GM23338 (cell line): ENCODE data around the gene CXXC5. TPM values are rescaled to one million over a fixed set of nuclear protein-coding genes. Genes with fewer than 3 reads are reported as not detected.

Experiments
- ATAC-seq: fragments of 200-7000 bp; cut with Tn5 transposase; 3 replicates; pipeline ENCODE4 v1.9.1; 2020
- DNase-seq: peaks from one replicate; pipeline ENCODE4 v3.0.0-alpha.2; 2015; ENCODE audit warnings: low spot score
- H2AFZ ChIP-seq: fragments of 200-600 bp; sonication (generic); 2 replicates; pipeline ENCODE4 v1.8.0; 2016; ENCODE audit warnings: antibody characterized with exemption, mild to moderate bottlenecking, moderate library complexity
- H3F3A ChIP-seq: fragments of 200-600 bp; sonication (generic); replicated peaks from 2 replicates; pipeline ENCODE4 v1.8.0; 2017; ENCODE audit warnings: antibody characterized with exemption, mixed run types, low read depth
- H3K27ac ChIP-seq: fragments of 200-600 bp; sonication (generic); 2 replicates; pipeline ENCODE4 v1.6.1; 2016; ENCODE audit warnings: low read depth
- H3K27me3 ChIP-seq: fragments of 200-600 bp; sonication (generic); 2 replicates; pipeline ENCODE4 v1.8.0; 2016; ENCODE audit warnings: mild to moderate bottlenecking, mixed run types, moderate library complexity; ENCODE audit not compliant: insufficient read depth
- H3K36me3 ChIP-seq: fragments of 200-600 bp; sonication (generic); 2 replicates; pipeline ENCODE4 v1.8.0; 2016; ENCODE audit warnings: mild to moderate bottlenecking; ENCODE audit not compliant: insufficient read depth
- H3K4me1 ChIP-seq: fragments of 200-600 bp; sonication (generic); 2 replicates; pipeline ENCODE4 v1.8.0; 2016; ENCODE audit warnings: mild to moderate bottlenecking, moderate library complexity; ENCODE audit not compliant: insufficient read depth
- H3K4me2 ChIP-seq: fragments of 200-600 bp; sonication (generic); 2 replicates; pipeline ENCODE4 v1.7.1; 2017; ENCODE audit warnings: mixed run types
- H3K4me3 ChIP-seq: fragments of 200-600 bp; sonication (generic); 2 replicates; pipeline ENCODE4 v1.6.1; 2016; ENCODE audit warnings: mixed run types
- H3K79me2 ChIP-seq: fragments of 200-600 bp; sonication (generic); replicated peaks from 2 replicates; pipeline ENCODE4 v1.8.0; 2017; ENCODE audit warnings: mild to moderate bottlenecking; ENCODE audit not compliant: insufficient read depth
- H3K9me2 ChIP-seq: fragments of 200-600 bp; sonication (generic); 2 replicates; pipeline ENCODE4 v1.8.0; 2017; ENCODE audit not compliant: insufficient read depth
- H4K20me1 ChIP-seq: fragments of 200-600 bp; sonication (generic); replicated peaks from 2 replicates; pipeline ENCODE4 v1.8.0; 2017; ENCODE audit warnings: mild to moderate bottlenecking; ENCODE audit not compliant: insufficient read depth
- H3K27ac Mint-ChIP-seq: 2 replicates; pipeline ENCODE4 v1.8.0; 2020; ENCODE audit warnings: inconsistent platforms, mild to moderate bottlenecking, moderate library complexity, mixed read lengths
- H3K27me3 Mint-ChIP-seq: 3 replicates; pipeline ENCODE4 v1.8.0; 2022; ENCODE audit warnings: low read depth, mild to moderate bottlenecking, moderate library complexity, mixed read lengths, inconsistent platforms; ENCODE audit not compliant: insufficient read depth, poor library complexity
- H3K36me3 Mint-ChIP-seq: 3 replicates; pipeline ENCODE4 v1.8.0; 2021; ENCODE audit warnings: low read depth, mild to moderate bottlenecking, inconsistent platforms, moderate library complexity, mixed read lengths
- H3K4me1 Mint-ChIP-seq: 3 replicates; pipeline ENCODE4 v1.8.0; 2020; ENCODE audit warnings: mild to moderate bottlenecking, inconsistent platforms, mixed read lengths
- H3K4me3 Mint-ChIP-seq: 3 replicates; pipeline ENCODE4 v1.8.0; 2021; ENCODE audit warnings: moderate library complexity, mild to moderate bottlenecking, inconsistent platforms, mixed read lengths
- H3K9me3 Mint-ChIP-seq: 3 replicates; pipeline ENCODE4 v1.8.0; 2020; ENCODE audit warnings: moderate library complexity, mild to moderate bottlenecking, inconsistent platforms, mixed read lengths
- EZH2phosphoT487 ChIP-seq: fragments of 200-600 bp; sonication (generic); IDR thresholded peaks from one replicate; pipeline ENCODE4 v1.8.1; 2018; ENCODE audit warnings: antibody characterized with exemption; ENCODE audit not compliant: unreplicated experiment
- polyA plus RNA-seq: library from polyadenylated mRNA; unstranded; fragments of >200 nt; fragmentation: Nextera tagmentation; extraction: Ambion mirVana; gene quantifications from 2 replicates; pipeline ENCODE4 v1.2.1, GENCODE V29; 2016
- total RNA-seq: library from RNA; depleted of rRNA; stranded (reverse); fragments of >200 nt; shearing (Covaris generic); gene quantifications from 2 replicates; pipeline ENCODE4 v1.2.3, GENCODE V29; 2014
- TF ChIP-seq, protein P1 (sequence below): IDR thresholded peaks from one replicate; pipeline ENCODE4 v1.6.1; 2018; ENCODE audit warnings: antibody characterized with exemption; ENCODE audit not compliant: unreplicated experiment
- TF ChIP-seq, protein P2 (sequence below): fragments of 250-450 bp; sonication (Bioruptor Pico); IDR thresholded peaks from 2 replicates; pipeline ENCODE4 v1.5.0; 2020; ENCODE audit warnings: mild to moderate bottlenecking, moderate library complexity

Gene CXXC5
- total and polyA plus RNA-seq, 2 experiments from 2014 or later, result 63.3 to 111 TPM

DNA sequence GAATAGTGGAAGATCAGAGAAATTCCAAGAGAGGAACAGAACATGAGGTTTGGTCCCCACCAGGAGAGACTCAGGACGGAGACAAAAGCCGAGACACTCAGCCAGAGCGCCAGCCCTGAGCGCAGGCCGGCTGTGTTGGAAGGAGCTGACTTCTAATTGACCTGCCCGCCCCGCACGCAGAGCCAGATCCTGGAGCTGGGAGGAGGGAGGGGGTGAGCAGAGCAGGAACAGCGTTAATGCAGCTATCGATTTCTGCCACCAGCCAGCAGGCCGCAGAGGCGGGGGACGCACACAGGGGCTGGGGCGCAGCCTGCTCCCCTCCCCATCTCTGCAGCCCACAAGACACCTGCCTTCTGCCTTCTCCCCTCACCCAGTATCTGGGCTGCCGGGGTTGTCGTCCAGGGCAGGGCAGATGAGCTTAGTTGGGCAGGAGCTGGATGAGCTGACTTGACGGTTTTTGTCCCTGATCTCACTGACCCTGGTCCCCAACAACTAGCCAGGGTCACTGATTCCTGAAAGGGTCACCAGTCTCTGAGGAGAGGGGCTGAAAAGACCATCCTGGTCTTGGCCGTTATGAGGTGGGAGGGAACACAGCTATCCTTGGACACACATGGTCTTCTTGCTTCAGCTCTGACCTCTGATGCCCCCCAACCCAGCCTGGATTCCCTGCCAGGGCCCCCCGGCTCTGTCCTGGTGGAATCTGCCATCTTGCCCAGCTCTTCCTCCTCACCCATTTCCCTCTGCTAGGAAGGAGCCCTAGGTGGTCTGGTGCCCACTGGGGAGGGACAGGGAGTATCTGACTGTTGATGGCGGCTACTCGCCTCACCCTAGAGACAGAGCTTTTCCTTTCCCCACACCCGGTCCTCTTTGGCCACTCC lies 29.8 kb downstream of the CXXC5 start:
- Mint-ChIP-seq H3K36me3 (peaks cover 32% of the 10 kb centered on the region), H3K27me3 (peaks cover 24% of the 10 kb centered on the region), H3K9me3 (no peaks in the 10 kb centered on the region), H3K4me3 (no peak overlapping the region; the same call in 1 of the 3 replicates), H3K4me1 (peaks cover 54% of the 10 kb centered on the region), H3K27ac (no peak overlapping the region)
- Histone ChIP-seq H3K4me3 (no peak overlapping the region), H3F3A (0 out of 2 replicates have a peak, but pooled peaks cover 14% of the 10 kb centered on the region), H3K9me2 (no peaks in the 10 kb centered on the region), H3K27me3 (no peaks in the 10 kb centered on the region), H3K79me2 (peaks cover 50% of the 10 kb centered on the region), H3K36me3 (no peaks in the 10 kb centered on the region; the same call in 1 of the 2 replicates), H2AFZ (no peak overlapping the region), H3K4me1 (peaks cover 18% of the 10 kb centered on the region), H3K4me2 (no peak overlapping the region), H4K20me1 (peaks cover 51% of the 10 kb centered on the region), H3K27ac (no peak overlapping the region)
- DNase-seq, result peak; percentile 57
- TF ChIP-seq, protein P1, sequence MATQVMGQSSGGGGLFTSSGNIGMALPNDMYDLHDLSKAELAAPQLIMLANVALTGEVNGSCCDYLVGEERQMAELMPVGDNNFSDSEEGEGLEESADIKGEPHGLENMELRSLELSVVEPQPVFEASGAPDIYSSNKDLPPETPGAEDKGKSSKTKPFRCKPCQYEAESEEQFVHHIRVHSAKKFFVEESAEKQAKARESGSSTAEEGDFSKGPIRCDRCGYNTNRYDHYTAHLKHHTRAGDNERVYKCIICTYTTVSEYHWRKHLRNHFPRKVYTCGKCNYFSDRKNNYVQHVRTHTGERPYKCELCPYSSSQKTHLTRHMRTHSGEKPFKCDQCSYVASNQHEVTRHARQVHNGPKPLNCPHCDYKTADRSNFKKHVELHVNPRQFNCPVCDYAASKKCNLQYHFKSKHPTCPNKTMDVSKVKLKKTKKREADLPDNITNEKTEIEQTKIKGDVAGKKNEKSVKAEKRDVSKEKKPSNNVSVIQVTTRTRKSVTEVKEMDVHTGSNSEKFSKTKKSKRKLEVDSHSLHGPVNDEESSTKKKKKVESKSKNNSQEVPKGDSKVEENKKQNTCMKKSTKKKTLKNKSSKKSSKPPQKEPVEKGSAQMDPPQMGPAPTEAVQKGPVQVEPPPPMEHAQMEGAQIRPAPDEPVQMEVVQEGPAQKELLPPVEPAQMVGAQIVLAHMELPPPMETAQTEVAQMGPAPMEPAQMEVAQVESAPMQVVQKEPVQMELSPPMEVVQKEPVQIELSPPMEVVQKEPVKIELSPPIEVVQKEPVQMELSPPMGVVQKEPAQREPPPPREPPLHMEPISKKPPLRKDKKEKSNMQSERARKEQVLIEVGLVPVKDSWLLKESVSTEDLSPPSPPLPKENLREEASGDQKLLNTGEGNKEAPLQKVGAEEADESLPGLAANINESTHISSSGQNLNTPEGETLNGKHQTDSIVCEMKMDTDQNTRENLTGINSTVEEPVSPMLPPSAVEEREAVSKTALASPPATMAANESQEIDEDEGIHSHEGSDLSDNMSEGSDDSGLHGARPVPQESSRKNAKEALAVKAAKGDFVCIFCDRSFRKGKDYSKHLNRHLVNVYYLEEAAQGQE, result no peak
- TF ChIP-seq, protein P2, sequence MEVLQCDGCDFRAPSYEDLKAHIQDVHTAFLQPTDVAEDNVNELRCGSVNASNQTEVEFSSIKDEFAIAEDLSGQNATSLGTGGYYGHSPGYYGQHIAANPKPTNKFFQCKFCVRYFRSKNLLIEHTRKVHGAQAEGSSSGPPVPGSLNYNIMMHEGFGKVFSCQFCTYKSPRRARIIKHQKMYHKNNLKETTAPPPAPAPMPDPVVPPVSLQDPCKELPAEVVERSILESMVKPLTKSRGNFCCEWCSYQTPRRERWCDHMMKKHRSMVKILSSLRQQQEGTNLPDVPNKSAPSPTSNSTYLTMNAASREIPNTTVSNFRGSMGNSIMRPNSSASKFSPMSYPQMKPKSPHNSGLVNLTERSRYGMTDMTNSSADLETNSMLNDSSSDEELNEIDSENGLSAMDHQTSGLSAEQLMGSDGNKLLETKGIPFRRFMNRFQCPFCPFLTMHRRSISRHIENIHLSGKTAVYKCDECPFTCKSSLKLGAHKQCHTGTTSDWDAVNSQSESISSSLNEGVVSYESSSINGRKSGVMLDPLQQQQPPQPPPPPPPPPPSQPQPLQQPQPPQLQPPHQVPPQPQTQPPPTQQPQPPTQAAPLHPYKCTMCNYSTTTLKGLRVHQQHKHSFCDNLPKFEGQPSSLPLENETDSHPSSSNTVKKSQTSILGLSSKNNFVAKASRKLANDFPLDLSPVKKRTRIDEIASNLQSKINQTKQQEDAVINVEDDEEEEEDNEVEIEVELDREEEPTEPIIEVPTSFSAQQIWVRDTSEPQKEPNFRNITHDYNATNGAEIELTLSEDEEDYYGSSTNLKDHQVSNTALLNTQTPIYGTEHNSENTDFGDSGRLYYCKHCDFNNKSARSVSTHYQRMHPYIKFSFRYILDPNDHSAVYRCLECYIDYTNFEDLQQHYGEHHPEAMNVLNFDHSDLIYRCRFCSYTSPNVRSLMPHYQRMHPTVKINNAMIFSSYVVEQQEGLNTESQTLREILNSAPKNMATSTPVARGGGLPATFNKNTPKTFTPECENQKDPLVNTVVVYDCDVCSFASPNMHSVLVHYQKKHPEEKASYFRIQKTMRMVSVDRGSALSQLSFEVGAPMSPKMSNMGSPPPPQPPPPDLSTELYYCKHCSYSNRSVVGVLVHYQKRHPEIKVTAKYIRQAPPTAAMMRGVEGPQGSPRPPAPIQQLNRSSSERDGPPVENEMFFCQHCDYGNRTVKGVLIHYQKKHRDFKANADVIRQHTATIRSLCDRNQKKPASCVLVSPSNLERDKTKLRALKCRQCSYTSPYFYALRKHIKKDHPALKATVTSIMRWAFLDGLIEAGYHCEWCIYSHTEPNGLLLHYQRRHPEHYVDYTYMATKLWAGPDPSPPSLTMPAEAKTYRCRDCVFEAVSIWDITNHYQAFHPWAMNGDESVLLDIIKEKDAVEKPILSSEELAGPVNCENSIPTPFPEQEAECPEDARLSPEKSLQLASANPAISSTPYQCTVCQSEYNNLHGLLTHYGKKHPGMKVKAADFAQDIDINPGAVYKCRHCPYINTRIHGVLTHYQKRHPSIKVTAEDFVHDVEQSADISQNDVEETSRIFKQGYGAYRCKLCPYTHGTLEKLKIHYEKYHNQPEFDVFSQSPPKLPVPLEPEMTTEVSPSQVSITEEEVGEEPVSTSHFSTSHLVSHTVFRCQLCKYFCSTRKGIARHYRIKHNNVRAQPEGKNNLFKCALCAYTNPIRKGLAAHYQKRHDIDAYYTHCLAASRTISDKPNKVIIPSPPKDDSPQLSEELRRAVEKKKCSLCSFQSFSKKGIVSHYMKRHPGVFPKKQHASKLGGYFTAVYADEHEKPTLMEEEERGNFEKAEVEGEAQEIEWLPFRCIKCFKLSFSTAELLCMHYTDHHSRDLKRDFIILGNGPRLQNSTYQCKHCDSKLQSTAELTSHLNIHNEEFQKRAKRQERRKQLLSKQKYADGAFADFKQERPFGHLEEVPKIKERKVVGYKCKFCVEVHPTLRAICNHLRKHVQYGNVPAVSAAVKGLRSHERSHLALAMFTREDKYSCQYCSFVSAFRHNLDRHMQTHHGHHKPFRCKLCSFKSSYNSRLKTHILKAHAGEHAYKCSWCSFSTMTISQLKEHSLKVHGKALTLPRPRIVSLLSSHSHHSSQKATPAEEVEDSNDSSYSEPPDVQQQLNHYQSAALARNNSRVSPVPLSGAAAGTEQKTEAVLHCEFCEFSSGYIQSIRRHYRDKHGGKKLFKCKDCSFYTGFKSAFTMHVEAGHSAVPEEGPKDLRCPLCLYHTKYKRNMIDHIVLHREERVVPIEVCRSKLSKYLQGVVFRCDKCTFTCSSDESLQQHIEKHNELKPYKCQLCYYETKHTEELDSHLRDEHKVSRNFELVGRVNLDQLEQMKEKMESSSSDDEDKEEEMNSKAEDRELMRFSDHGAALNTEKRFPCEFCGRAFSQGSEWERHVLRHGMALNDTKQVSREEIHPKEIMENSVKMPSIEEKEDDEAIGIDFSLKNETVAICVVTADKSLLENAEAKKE (CRISPR knock-in tag), result no peak
- no peak for TF ChIP-seq EZH2phosphoT487
- ATAC-seq, result peak; percentile 68
